Transverse colon (tissue), 4 donors: ENCODE measurements around the gene BPIFB3. TPM values are rescaled to one million over a fixed set of nuclear protein-coding genes. Genes with fewer than 3 reads are reported as not detected.

Experiments
- DNase-seq: peaks from one replicate; pipeline ENCODE4 v3.0.0-alpha.2; 2019
- H3K27ac ChIP-seq, 4 donors: fragments of 200-600 bp; sonication (generic); 2 replicates each; pipeline ENCODE4 v1.5.1; 2016 to 2018; ENCODE audit warnings: inconsistent platforms in 4 of 4
- H3K27me3 ChIP-seq: fragments of 200-600 bp; sonication (generic); 2 replicates; pipeline ENCODE4 v1.5.1; 2017; ENCODE audit warnings: inconsistent platforms
- H3K36me3 ChIP-seq, 4 donors: fragments of 200-600 bp; sonication (generic); 2 replicates each; pipeline ENCODE4 v1.5.1; 2017 to 2019; ENCODE audit warnings: inconsistent platforms in 4 of 4
- H3K4me1 ChIP-seq, 4 donors: fragments of 200-600 bp; sonication (generic); 2 replicates each; pipeline ENCODE4 v1.5.1; 2017 to 2020; ENCODE audit warnings: inconsistent platforms in 4 of 4
- H3K4me3 ChIP-seq, 4 donors: fragments of 200-600 bp; sonication (generic); 1 replicate in 1 of 4; 2 replicates in 3 of 4; pipeline versions ENCODE4 v1.5.1 to v1.6.1; 2017 to 2019; ENCODE audit warnings: inconsistent platforms in 4 of 4
- H3K9me3 ChIP-seq, 2 donors: fragments of 200-600 bp; sonication (generic); 2 replicates each; pipeline ENCODE4 v1.5.1; 2017 to 2019; ENCODE audit warnings: inconsistent platforms in 2 of 2
- EP300 ChIP-seq: sonication (generic); formaldehyde crosslinking; IDR thresholded peaks from one replicate; pipeline ENCODE4 v1.6.1; 2017; ENCODE audit warnings: antibody characterized with exemption, low read depth
- POLR2A ChIP-seq: fragments of 450-650 bp; IDR thresholded peaks from one replicate; pipeline ENCODE4 v1.6.1; 2016; ENCODE audit warnings: antibody characterized with exemption, mild to moderate bottlenecking, moderate library complexity
- POLR2AphosphoS5 ChIP-seq, 3 donors: sonication (generic); formaldehyde crosslinking; IDR thresholded peaks; one replicate each; pipeline ENCODE4 v1.6.1; 2016; ENCODE audit warnings: antibody characterized with exemption in 3 of 3
- WGBS, 2 donors: methylation state at CpG; one replicate each; pipeline ENCODE4 v1.1.5; 2018; ENCODE audit warnings: low coverage in 1 of 2; 5-methylcytosine and 5-hydroxymethylcytosine counted together
- in situ Hi-C, 4 donors: fragments of 200-750 bp; cut with MboI; loops; one replicate each; pipeline versions ENCODE4 v1.15.0 to v1.15.1; 2017; ENCODE audit warnings: low sequenced_read_pairs in 3 of 4, low pct_ligation_motif_present in 1 of 4, low pct_unique_long_range_greater_than_20kb in 1 of 4
- intact Hi-C: fragments of 100-400 bp; cut with DNase I; formaldehyde crosslinking; loops from one replicate; pipeline ENCODE4 v1.15.1; 2023; ENCODE audit warnings: low total_unique reads
- total RNA-seq, 4 donors: library from RNA; depleted of rRNA; stranded (reverse); fragments of >200 nt; gene quantifications; one replicate each; pipeline ENCODE4 v1.1.0, GENCODE V29; 2016
- TF ChIP-seq, protein P1 (sequence below), 5 experiments: fragments of 200-600 bp in 3 of 5; fragments of 450-650 bp in 2 of 5; sonication (generic) in 3 of 5; IDR thresholded peaks; 1 replicate in 2 of 5; 2 replicates in 3 of 5; pipeline ENCODE4 v1.5.1; 2016 to 2017; ENCODE audit warnings: antibody characterized with exemption in 5 of 5, inconsistent platforms in 3 of 5, mild to moderate bottlenecking in 2 of 5, moderate library complexity in 1 of 5

BPIFB3 gene
- total RNA-seq, 4 donors from 2014 or later = not detected

DNA sequence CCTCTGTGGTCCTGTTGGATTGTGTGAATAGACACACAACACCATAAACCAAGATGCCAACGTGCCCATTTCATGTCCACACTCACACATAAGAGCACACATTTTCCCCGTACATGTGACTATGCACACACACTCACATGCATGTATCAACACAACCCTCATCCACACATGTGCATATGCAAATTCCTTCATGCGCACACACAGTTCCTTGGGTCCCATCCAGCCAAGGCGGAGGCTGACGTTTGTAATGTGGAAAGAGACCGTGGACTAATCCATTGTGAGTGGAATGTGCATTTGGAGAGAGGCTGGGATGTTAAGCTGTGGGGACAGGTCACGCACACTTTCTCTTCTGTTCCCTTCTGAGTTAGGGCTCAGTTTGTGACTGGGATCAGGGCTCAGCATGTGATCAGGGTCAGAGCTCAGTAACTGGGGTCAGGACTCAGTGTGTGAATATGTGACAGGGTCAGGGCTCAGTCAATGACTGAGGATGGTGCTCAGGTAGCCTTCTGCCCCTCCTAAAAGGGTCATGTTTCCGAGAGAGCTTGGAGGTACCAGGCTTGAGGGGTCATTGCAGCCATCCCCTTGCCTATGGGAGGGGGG, 46.8 kb upstream of the BPIFB3 start:
- WGBS, 2 donors = 83 to 93% methylated on average over 6 to 8 of the region's 8 CpGs
- DNase-seq = no peak
- in situ Hi-C loops (no loop called here), intact Hi-C loops (no loop called here)
- H3K27ac ChIP-seq = no peak overlapping the region
- H3K27me3 ChIP-seq = no peaks in the 10 kb centered on the region
- H3K4me1 ChIP-seq = no peaks in the 10 kb centered on the region
- no peaks in the 10 kb centered on the region for H3K36me3 ChIP-seq
- H3K9me3 ChIP-seq = no peaks in the 10 kb centered on the region
- no peak overlapping the region for H3K4me3 ChIP-seq
- TF ChIP-seq POLR2A (no peak), EP300 (no peak), POLR2AphosphoS5 (IDR thresholded peaks at IDR 0.05) (no peak)
- TF ChIP-seq, protein P1, sequence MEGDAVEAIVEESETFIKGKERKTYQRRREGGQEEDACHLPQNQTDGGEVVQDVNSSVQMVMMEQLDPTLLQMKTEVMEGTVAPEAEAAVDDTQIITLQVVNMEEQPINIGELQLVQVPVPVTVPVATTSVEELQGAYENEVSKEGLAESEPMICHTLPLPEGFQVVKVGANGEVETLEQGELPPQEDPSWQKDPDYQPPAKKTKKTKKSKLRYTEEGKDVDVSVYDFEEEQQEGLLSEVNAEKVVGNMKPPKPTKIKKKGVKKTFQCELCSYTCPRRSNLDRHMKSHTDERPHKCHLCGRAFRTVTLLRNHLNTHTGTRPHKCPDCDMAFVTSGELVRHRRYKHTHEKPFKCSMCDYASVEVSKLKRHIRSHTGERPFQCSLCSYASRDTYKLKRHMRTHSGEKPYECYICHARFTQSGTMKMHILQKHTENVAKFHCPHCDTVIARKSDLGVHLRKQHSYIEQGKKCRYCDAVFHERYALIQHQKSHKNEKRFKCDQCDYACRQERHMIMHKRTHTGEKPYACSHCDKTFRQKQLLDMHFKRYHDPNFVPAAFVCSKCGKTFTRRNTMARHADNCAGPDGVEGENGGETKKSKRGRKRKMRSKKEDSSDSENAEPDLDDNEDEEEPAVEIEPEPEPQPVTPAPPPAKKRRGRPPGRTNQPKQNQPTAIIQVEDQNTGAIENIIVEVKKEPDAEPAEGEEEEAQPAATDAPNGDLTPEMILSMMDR (IDR thresholded peaks at IDR 0.05) = no peak

DNA sequence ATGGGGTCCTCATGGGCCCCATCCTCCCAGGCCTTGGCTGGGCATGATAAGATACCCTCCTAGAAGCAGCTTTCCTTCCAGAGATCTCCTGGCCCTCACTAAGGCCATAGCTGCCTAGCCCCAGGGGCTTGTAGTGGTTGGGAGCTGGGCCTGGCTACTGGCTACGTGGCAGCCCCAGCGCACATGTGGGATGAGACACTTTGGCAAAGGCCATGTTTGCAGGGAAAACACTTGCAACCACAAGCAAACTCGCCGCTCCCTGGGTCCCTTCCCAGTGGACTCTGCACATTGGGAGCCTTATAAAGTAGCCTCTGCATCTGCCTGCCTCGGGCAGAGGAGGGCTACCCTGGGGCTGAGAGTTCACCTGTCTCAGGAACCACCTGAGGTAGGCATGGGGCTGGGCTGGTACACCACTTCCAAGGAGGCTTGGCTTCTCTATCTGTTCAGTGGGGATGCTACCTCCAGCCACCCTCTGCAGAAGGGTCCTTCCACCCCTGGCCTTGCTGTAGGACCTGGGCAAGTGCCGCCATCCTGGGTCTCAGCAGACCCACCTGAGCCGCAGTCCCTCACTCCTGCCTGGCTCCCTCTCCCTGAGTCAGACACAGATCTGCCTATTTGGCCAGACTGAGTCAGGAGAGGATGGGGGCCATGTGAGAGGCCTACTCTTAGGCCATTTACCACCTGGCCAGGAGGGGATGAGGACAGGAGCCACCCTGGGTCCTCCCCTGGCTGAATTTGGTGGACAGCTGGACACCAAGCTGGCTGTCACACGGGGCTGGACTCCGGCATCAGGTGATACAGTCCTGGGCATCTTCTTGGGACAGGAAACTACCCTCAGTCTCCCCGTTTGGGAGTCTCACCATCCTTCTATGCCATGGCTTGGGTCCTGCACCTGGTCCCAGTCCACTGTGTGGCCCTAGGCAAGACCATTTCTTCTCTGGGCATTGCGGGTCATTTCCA, 46.0 kb upstream of the BPIFB3 start, which contains the start of gene BPIFB2:
TSS of gene BPIFB2 (plus strand) at position 329 of the 960 bp plus-strand sequence. CDS start 871 bp downstream, outside the sequence.
- no peaks in the 10 kb centered on the region for H3K9me3 ChIP-seq
- 84% methylated on average over 11 of the region's 11 CpGs; no CpG with 5 or more reads in 1 of the 2 donors for WGBS, 2 donors
- H3K4me3 ChIP-seq = no peak within 1 kb of the TSS
- in situ Hi-C loops = no loop called here
- no peak for DNase-seq
- intact Hi-C loops = no loop called here
- H3K27ac ChIP-seq = no peak within 1 kb of the TSS
- H3K4me1 ChIP-seq = no peaks in the 10 kb centered on the region
- no peaks in the 10 kb centered on the region for H3K36me3 ChIP-seq
- no peak for TF ChIP-seq POLR2AphosphoS5 (IDR thresholded peaks at IDR 0.05)
- TF ChIP-seq EP300 = no peak
- TF ChIP-seq, protein P1 (IDR thresholded peaks at IDR 0.05) = no peak
- no peak for TF ChIP-seq POLR2A
- no peaks in the 10 kb centered on the region for H3K27me3 ChIP-seq

DNA sequence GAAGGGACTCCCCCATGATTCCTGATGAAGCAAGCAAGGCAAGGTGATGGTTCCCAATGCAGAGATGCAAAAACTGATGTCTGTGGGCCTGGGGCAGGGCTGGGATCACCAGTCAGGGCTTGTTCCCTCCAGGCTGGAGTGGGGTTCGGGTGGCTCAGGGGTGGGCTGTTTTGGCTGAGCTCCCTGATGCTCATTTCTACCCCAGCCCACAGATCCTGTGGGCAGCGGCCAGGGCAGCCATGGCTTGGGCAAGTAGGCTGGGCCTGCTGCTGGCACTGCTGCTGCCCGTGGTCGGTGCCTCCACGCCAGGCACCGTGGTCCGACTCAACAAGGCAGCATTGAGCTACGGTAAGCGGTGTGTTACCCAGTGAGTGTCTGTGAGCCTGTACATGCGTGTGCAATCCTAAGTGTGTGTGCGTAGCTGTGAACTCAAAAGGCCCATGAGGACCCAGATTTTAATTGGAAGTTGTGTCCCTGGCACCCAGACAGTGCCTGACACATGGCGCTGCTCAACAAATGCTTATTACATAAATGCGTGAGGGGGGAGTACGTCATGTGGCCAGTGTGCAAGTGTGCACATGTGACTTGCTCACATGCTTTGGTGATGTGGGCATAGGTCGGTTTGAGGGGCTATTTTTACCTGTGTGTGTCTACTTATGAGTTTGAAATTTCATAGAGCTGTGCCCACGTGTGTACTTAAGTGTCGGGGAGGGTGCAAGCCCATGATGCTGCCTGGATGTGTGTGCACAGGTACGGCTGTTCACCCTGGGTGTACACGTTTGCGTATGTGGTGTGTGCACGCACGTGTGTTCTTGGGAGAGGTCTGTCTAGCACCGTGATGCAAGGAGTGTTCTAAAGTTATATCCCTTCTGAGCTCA, 45.1 kb upstream of the BPIFB3 start:
- DNase-seq = no peak
- no peak overlapping the region for H3K27ac ChIP-seq
- no peaks in the 10 kb centered on the region for H3K9me3 ChIP-seq
- H3K4me3 ChIP-seq = no peak overlapping the region
- 85% methylated on average over 23 of the region's 23 CpGs; no CpG with 5 or more reads in 1 of the 2 donors for WGBS, 2 donors
- in situ Hi-C loops = no loop called here
- TF ChIP-seq, protein P1 (IDR thresholded peaks at IDR 0.05) = no peak
- TF ChIP-seq POLR2A (no peak), POLR2AphosphoS5 (IDR thresholded peaks at IDR 0.05) (no peak)
- H3K27me3 ChIP-seq = no peaks in the 10 kb centered on the region
- no peaks in the 10 kb centered on the region for H3K36me3 ChIP-seq
- intact Hi-C loops = no loop called here
- no peaks in the 10 kb centered on the region for H3K4me1 ChIP-seq
